HG03064 (cell line): ENCODE measurements around the gene R3HDM4.
"Not testable (repeated sequence)": the region's sequence is repeated elsewhere in the genome, so short reads cannot be mapped to it uniquely, and the experiment has no call there.

ENCODE experiments used
- ATAC-seq: cut with Tn5 transposase; IDR thresholded peaks from one replicate; pipeline ENCODE4 v1.9.1; 2021; ENCODE audit warnings: low read depth; ENCODE audit not compliant: unreplicated experiment

The R3HDM4 gene

GRCh38 chr19:896999-897398 lies 16.0 kb downstream of the R3HDM4 start:
- ATAC-seq = no peak

GRCh38 chr19:896434-896833 lies 16.6 kb downstream of the R3HDM4 start:
- no peak for ATAC-seq

- ATAC-seq = peak; percentile 76
These were observed 19.9 kb downstream of the R3HDM4 start, which contains the start of the genes MED16 and RNU6-9 for GRCh38 chr19:892894-893689. MED16 (minus strand) TSS chr19:893187; CDS start chr19:891131, 2,056 bp downstream. RNU6-9 (plus strand) TSS chr19:893484.

- ATAC-seq = no peak
These were observed 20.7 kb downstream of the R3HDM4 start for GRCh38 chr19:892243-892893.

GRCh38 chr19:891421-892200 lies 21.4 kb downstream of the R3HDM4 start:
- not testable (repeated sequence) for ATAC-seq

GRCh38 chr19:890831-891230 lies 22.2 kb downstream of the R3HDM4 start:
- no peak for ATAC-seq

GRCh38 chr19:889662-890295 lies 23.2 kb downstream of the R3HDM4 start:
- ATAC-seq = no peak

- ATAC-seq = no peak
These were observed 24.2 kb downstream of the R3HDM4 start for GRCh38 chr19:888581-889385.

- ATAC-seq = no peak
These were observed 25.4 kb downstream of the R3HDM4 start for GRCh38 chr19:887599-887998.

GRCh38 chr19:887072-887471 lies 25.9 kb downstream of the R3HDM4 start:
- ATAC-seq = no peak

- ATAC-seq = no peak
These were observed 27.3 kb downstream of the R3HDM4 start for GRCh38 chr19:885536-886224.

GRCh38 chr19:884420-885211 lies 28.4 kb downstream of the R3HDM4 start:
- ATAC-seq = no peak

GRCh38 chr19:883661-884211 lies 29.3 kb downstream of the R3HDM4 start:
- no peak for ATAC-seq

GRCh38 chr19:882871-883497 lies 30.0 kb downstream of the R3HDM4 start:
- ATAC-seq = no peak

GRCh38 chr19:881385-882071 lies 31.5 kb downstream of the R3HDM4 start:
- no peak for ATAC-seq

- ATAC-seq = no peak
These were observed 33.1 kb downstream of the R3HDM4 start for GRCh38 chr19:879711-880438.
